GM10248 (cell line): ENCODE results near the gene AGTRAP.

Experiments
- CTCF ChIA-PET: fragments of 300-600 bp; sonication (Branson Sonifier 250); formaldehyde crosslinking; extraction: SDS; loops from one replicate; lab custom pipeline; 2021; ENCODE audit warnings: antibody characterized with exemption; lab: Yijun Ruan, JAX
- POLR2A ChIA-PET: fragments of 350-650 bp; sonication (Branson Sonifier 250); formaldehyde crosslinking; extraction: SDS; loops from one replicate; lab custom pipeline; 2020; ENCODE audit warnings: antibody characterized with exemption; lab: Yijun Ruan, JAX
- DNase-seq: peaks from one replicate; pipeline ENCODE4 v3.0.0; 2012; ENCODE audit errors: extremely low spot score
- TF ChIP-seq, protein P1 (sequence below): IDR thresholded peaks from 2 replicates; pipeline ENCODE4 v1.5.1; 2012; ENCODE audit warnings: mild to moderate bottlenecking, low read depth; ENCODE audit errors: extremely low read depth, missing control alignments, control extremely low read depth

AGTRAP gene

DNA sequence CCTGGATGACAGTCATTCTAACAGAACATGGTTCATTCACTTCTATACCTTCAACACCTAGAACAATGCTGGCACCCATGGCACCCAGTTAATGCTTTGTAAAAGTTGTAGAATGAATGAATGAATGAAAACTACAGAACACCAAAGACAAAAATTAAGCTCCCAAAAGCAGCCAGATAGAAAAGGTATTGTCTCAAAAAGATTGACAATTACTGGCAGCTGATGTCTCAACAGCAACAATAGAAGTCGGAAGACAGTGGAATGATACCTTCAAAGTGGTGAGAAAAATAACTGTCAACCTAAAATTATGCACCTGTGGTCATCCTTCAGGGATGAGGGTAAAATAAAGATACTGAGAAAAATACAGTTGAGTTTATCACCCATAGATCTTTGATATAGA, 21.1 kb downstream of the AGTRAP start:
- CTCF ChIA-PET: interaction anchor here (1.0 kb wide), 1 partner anchor 516 kb away, joined by 3 read pairs; no protein-coding TSS in a partner anchor
- no peak for DNase-seq
- POLR2A ChIA-PET: no interaction called here
- TF ChIP-seq, protein P1, sequence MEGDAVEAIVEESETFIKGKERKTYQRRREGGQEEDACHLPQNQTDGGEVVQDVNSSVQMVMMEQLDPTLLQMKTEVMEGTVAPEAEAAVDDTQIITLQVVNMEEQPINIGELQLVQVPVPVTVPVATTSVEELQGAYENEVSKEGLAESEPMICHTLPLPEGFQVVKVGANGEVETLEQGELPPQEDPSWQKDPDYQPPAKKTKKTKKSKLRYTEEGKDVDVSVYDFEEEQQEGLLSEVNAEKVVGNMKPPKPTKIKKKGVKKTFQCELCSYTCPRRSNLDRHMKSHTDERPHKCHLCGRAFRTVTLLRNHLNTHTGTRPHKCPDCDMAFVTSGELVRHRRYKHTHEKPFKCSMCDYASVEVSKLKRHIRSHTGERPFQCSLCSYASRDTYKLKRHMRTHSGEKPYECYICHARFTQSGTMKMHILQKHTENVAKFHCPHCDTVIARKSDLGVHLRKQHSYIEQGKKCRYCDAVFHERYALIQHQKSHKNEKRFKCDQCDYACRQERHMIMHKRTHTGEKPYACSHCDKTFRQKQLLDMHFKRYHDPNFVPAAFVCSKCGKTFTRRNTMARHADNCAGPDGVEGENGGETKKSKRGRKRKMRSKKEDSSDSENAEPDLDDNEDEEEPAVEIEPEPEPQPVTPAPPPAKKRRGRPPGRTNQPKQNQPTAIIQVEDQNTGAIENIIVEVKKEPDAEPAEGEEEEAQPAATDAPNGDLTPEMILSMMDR: no peak

DNA sequence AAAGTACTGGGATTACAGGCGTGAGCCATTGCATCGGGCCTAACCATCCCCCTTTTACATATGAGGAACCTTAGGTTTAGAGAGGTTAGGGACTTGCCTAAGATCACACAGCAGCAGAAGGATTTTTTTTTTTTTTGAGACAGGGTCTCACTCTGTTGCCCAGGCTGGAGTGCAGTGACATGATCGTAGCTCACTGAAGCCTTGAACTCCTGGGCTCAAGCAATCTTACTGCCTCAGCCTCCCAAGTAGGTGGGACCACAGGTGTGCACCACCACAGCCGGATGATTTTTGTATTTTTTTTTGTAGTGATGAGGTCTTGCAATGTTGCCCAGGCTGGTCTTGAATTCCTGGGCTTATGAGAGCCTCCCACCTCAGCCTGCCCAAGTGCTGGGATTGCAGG, 23.9 kb downstream of the AGTRAP start:
- ChIA-PET POLR2A (no interaction called here), CTCF (interaction anchor here (1.9 kb wide), 1 partner anchor 10 kb away, joined by 6 read pairs; no protein-coding TSS in a partner anchor)
- TF ChIP-seq, protein P1: no peak
- no peak for DNase-seq

GRCh38 chr1:11761285-11761684, 25.3 kb downstream of the AGTRAP start:
- ChIA-PET POLR2A (no interaction called here), CTCF (no interaction called here)
- TF ChIP-seq, protein P1: no peak
- no peak for DNase-seq

GRCh38 chr1:11761988-11762406, 26.1 kb downstream of the AGTRAP start, which contains the start of gene C1orf167:
Gene C1orf167, plus strand, starts transcription at chr1:11762193. Its CDS starts 2,208 bp downstream, at chr1:11764401.
- POLR2A ChIA-PET: no interaction called here
- CTCF ChIA-PET: no interaction called here
- TF ChIP-seq, protein P1: no peak
- DNase-seq: no peak

DNA sequence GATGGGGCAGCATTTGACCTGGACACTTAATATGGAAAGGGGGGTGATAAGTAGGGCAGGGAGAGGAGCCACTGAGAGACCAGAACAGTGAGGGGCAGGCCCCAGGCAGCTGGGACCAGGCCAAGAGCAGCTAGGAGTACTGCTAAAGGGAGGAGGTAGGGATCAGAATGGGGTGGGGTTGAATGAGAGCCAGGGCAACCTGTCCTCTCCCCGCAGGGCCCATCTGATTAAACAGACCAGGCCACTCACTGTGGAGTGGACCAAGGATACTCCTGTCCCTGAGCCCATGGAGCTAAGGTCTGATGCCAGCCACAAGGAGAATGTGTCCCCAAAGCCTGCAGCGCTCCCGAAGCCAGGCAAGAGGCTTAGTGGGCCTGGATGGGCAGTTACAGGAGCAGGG, 28.2 kb downstream of the AGTRAP start:
- DNase-seq: no peak
- CTCF ChIA-PET: no interaction called here
- TF ChIP-seq, protein P1: no peak
- POLR2A ChIA-PET: no interaction called here

DNA sequence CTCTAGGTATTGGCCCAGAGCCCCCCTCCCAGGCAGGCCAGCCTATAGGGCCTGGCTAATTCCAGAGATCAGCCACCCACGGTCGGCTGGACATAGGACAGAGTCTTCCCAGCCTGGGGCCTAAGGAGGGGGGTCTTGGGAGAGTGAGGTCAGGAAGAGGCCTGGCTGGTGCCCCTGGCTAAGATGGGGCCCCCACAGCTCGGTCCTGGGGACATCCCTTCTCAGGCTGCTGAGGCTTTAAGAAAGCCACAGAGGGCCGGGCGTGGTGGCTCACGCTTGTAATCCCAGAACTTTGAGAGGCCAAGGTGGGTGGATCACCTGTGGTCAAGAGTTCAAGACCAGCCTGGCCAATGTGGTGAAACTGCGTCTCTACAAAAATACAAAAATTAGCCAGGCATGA, 28.6 kb downstream of the AGTRAP start:
- no peak for DNase-seq
- CTCF ChIA-PET: interaction anchor here (1.4 kb wide), 1 partner anchor 21 kb away, joined by 6 read pairs; no protein-coding TSS in a partner anchor
- POLR2A ChIA-PET: no interaction called here
- TF ChIP-seq, protein P1: no peak
